ENCODE measurements around the gene SYMPK. TPM values are rescaled to one million over a fixed set of nuclear protein-coding genes. Genes with fewer than 3 reads are reported as not detected.
A peak's percentile ranks its signal among the peaks of the same experiment; 100 is the strongest.

SYMPK gene
- total RNA-seq, 2 experiments from 2014 or later, result 63.3 to 65.0 TPM

DNA sequence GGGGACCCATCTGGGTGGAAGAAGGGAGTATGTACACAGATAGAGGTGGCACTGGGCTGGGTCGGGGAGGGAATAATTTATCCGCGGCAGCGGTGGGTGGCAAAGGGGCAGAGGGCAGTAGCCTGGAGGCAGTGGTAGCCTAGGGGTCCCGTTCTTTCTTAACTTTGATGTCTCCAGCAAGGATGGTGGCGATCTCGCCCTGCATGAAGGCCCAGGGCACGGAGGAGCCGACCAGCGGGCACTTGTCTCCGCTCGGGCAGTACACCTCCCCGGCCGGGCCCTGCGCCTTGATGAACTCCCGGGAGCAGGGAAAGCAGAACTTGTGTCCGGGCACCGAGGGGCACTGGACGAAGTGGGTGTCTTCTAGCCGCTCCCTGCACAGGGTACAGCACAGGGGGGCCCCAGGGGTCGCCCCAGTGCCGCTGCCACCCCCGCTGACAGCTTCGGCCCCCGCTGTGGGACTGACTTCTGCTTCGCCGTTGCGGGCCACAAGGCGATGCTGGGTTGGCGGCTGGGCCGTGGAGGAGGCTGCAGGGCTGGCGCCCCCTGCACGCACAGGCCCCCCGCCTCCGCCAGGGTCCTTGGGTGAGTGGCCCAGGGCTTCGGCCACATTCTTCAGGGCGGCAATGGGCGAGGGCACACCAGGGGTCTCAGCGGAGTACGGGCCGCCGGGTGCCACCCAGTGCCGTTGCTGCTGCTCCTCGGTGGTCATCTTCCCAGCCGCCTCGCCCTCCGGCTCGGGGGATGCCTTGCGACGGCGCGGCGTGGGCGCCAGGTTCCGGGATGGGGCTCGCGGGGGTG, 21.1 kb upstream of the SYMPK start:
- peak overlapping the region; percentile 84 for H3K4me3 Mint-ChIP-seq
- DNase-seq (peak in 2 of 14 experiments; percentile 18 to 53), ATAC-seq (ENCODE audit: poor library complexity) (no peak)
- peak overlapping the region in 1 of 2 donors; percentile 2 for H3K27ac ChIP-seq (ENCODE audit: low read depth in 1 of 2, low read length in 2 of 2)
- no peaks in the 10 kb centered on the region for H3K9me3 ChIP-seq (ENCODE audit: control insufficient read depth in 1 of 2, insufficient read depth in 1 of 2, low read length in 2 of 2)
- H3K9me3 Mint-ChIP-seq, result no peaks in the 10 kb centered on the region
- peaks cover 34% of the 10 kb centered on the region for H3K4me1 Mint-ChIP-seq (ENCODE audit: low read depth)
- CTCF ChIA-PET, result interaction anchor here (2.9 kb wide), 1 partner anchor 21 kb away, joined by 12 read pairs; the partner anchor contains the start of genes FOXA3 and SYMPK
- POLR2A ChIA-PET, result interaction anchor here (0.6 to 2.7 kb wide), 2 partner anchors 19 to 20 kb away, joined by 3 to 37 read pairs; partner anchors contain the start of genes FOXA3 and SYMPK
- intact Hi-C loops (cut with DNase I, micrococcal nuclease), result loop anchor here (1.0 to 2.0 kb wide), 3 partner anchors 67 to 114 kb away; no protein-coding TSS in a partner anchor
- peak overlapping the region; percentile 77 for H3K27ac Mint-ChIP-seq
- H3K4me1 ChIP-seq (ENCODE audit: insufficient read depth, low read length), result peaks cover 46% of the 10 kb centered on the region
- TF ChIP-seq, protein P1, sequence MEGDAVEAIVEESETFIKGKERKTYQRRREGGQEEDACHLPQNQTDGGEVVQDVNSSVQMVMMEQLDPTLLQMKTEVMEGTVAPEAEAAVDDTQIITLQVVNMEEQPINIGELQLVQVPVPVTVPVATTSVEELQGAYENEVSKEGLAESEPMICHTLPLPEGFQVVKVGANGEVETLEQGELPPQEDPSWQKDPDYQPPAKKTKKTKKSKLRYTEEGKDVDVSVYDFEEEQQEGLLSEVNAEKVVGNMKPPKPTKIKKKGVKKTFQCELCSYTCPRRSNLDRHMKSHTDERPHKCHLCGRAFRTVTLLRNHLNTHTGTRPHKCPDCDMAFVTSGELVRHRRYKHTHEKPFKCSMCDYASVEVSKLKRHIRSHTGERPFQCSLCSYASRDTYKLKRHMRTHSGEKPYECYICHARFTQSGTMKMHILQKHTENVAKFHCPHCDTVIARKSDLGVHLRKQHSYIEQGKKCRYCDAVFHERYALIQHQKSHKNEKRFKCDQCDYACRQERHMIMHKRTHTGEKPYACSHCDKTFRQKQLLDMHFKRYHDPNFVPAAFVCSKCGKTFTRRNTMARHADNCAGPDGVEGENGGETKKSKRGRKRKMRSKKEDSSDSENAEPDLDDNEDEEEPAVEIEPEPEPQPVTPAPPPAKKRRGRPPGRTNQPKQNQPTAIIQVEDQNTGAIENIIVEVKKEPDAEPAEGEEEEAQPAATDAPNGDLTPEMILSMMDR (IDR thresholded peaks at IDR 0.05), result no peak
- H3K36me3 Mint-ChIP-seq (ENCODE audit: low read depth), result peaks cover 18% of the 10 kb centered on the region
- H3K27me3 ChIP-seq (ENCODE audit: control insufficient read depth in 1 of 2, insufficient read depth in 2 of 2, low read length in 2 of 2), result no peaks in the 10 kb centered on the region
- H3K27me3 Mint-ChIP-seq, result no peaks in the 10 kb centered on the region
- H3K4me3 ChIP-seq (ENCODE audit: low read length), result no peak overlapping the region
- H3K36me3 ChIP-seq (ENCODE audit: insufficient read depth, low read length), result peaks cover 5% of the 10 kb centered on the region

DNA sequence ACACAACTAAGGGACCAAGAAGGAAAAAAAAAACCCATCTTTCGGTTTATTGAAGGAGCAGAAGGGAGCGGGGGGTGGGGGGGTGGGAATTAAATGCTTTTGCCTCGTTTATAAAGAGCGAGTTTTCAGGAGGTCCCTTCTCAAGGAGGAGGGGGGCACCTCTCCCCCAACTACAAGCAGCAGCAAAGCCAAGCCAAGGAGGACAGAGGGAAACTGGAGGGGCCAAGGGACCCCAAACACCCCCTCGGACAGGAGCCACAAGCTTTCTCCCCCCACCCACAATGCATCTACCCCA, 20.6 kb upstream of the SYMPK start:
- peaks cover 46% of the 10 kb centered on the region for H3K4me1 ChIP-seq (ENCODE audit: insufficient read depth, low read length)
- no peaks in the 10 kb centered on the region for H3K27me3 ChIP-seq (ENCODE audit: control insufficient read depth in 1 of 2, insufficient read depth in 2 of 2, low read length in 2 of 2)
- peaks cover 34% of the 10 kb centered on the region for H3K4me1 Mint-ChIP-seq (ENCODE audit: low read depth)
- peak overlapping the region; percentile 84 for H3K4me3 Mint-ChIP-seq
- H3K27me3 Mint-ChIP-seq, result peaks cover 5% of the 10 kb centered on the region
- POLR2A ChIA-PET, result interaction anchor here (0.6 to 1.5 kb wide), 2 partner anchors 19 to 112 kb away, joined by 3 to 4 read pairs; partner anchors contain the start of gene CCDC61
- no peak for DNase-seq
- peaks cover 5% of the 10 kb centered on the region for H3K36me3 ChIP-seq (ENCODE audit: insufficient read depth, low read length)
- no peak for ATAC-seq (ENCODE audit: poor library complexity)
- H3K36me3 Mint-ChIP-seq (ENCODE audit: low read depth), result peaks cover 18% of the 10 kb centered on the region
- TF ChIP-seq, protein P1 (IDR thresholded peaks at IDR 0.05), result peak; percentile 59
- CTCF ChIA-PET, result interaction anchor here (1.9 kb wide), 1 partner anchor 20 kb away, joined by 14 read pairs; the partner anchor contains the start of genes FOXA3 and SYMPK
- peak overlapping the region in 1 of 2 donors; percentile 2 for H3K27ac ChIP-seq (ENCODE audit: low read depth in 1 of 2, low read length in 2 of 2)
- H3K9me3 Mint-ChIP-seq, result no peaks in the 10 kb centered on the region
- H3K4me3 ChIP-seq (ENCODE audit: low read length), result no peak overlapping the region
- H3K27ac Mint-ChIP-seq, result peak overlapping the region; percentile 77
- H3K9me3 ChIP-seq (ENCODE audit: control insufficient read depth in 1 of 2, insufficient read depth in 1 of 2, low read length in 2 of 2), result no peaks in the 10 kb centered on the region
- intact Hi-C loops (cut with DNase I, micrococcal nuclease), result loop anchor here (1.0 to 2.0 kb wide), 3 partner anchors 66 to 113 kb away; no protein-coding TSS in a partner anchor

DNA sequence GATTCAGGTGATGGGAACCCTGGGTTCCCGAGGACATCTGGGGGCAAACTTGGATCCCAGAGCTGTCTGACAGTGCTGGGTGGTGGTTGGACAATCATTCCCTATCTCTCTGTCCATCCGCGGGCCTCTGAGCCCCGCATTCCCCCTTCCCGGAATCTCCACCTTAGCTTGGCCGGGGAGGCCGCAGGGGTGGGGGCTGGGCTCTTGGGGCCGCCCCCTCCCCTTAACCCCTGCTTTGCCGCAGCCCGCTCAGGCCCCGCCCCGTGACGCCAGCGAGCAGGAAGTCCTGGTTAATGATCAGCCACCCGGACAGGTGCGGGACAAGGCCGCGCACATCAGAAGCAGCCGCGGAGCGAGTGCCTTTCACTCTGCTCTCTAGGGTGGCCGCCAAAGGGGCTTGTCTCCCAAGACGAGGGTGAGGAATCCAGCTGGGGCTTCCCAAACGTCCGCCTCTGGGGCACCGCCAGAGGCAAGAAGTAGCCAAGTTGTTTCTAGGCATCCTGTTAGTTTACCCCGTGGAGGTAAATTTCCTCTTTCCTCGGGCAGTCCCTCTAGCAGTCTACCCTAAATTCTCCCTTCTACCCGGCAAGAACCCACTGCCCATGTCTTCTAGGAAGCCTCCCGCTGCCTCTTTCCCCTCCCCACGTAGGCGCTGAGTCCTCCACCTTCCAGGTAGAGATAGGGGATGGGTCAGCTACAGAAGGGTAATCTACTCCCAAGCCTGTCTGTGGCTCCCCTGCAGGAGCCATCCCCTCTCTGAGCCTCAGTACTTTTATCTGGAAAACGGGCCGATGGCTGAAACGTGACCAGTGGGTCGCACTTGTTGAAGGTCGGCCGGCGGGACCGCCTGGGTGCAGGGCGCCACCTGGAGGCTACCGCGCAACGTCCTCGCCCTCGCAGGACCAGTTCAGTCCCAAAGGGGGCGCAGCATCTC, 20.0 kb upstream of the SYMPK start:
- TF ChIP-seq, protein P1 (IDR thresholded peaks at IDR 0.05), result peak; percentile 99
- H3K27me3 Mint-ChIP-seq, result peaks cover 10% of the 10 kb centered on the region
- peak overlapping the region; percentile 84 for H3K4me3 Mint-ChIP-seq
- H3K4me1 Mint-ChIP-seq (ENCODE audit: low read depth), result peaks cover 35% of the 10 kb centered on the region
- Histone ChIP-seq H3K27ac (ENCODE audit: low read depth in 1 of 2, low read length in 2 of 2) (no peak overlapping the region), H3K27me3 (ENCODE audit: control insufficient read depth in 1 of 2, insufficient read depth in 2 of 2, low read length in 2 of 2) (no peaks in the 10 kb centered on the region), H3K4me3 (ENCODE audit: low read length) (peak overlapping the region; percentile 29), H3K4me1 (ENCODE audit: insufficient read depth, low read length) (peaks cover 46% of the 10 kb centered on the region), H3K36me3 (ENCODE audit: insufficient read depth, low read length) (peaks cover 5% of the 10 kb centered on the region), H3K9me3 (ENCODE audit: control insufficient read depth in 1 of 2, insufficient read depth in 1 of 2, low read length in 2 of 2) (no peaks in the 10 kb centered on the region)
- CTCF ChIA-PET, result interaction anchor here (0.6 to 1.9 kb wide), 3 partner anchors 19 to 593 kb away, joined by 4 to 14 read pairs (median 7); partner anchors contain the start of genes FOXA3 and SYMPK
- peaks cover 18% of the 10 kb centered on the region for H3K36me3 Mint-ChIP-seq (ENCODE audit: low read depth)
- intact Hi-C loops (cut with DNase I, micrococcal nuclease), result loop anchor here (1.0 to 2.0 kb wide), 4 partner anchors 19 to 113 kb away; partner anchors contain the start of gene FOXA3 (in 1 of the 2)
- no peaks in the 10 kb centered on the region for H3K9me3 Mint-ChIP-seq
- H3K27ac Mint-ChIP-seq, result peak overlapping the region; percentile 77
- ATAC-seq (ENCODE audit: poor library complexity) (peak; percentile 37), DNase-seq (peak; percentile 70 to 93 (median 80))
- POLR2A ChIA-PET, result interaction anchor here (0.9 to 1.5 kb wide), 2 partner anchors 112 to 114 kb away, joined by 3 to 4 read pairs; partner anchors contain the start of genes CCDC61 and SIX5
